ENCODE data around the gene CPXM1. TPM values are rescaled to one million over a fixed set of nuclear protein-coding genes. Genes with fewer than 3 reads are reported as not detected.
"Not testable (repeated sequence)": the region's sequence is repeated elsewhere in the genome, so short reads cannot be mapped to it uniquely, and the experiment has no call there.

Gene CPXM1
- polyA plus RNA-seq, 3 donors, result 206 to 281 (median 225) TPM

GRCh38 chr20:2809690-2810089 is 9.3 kb upstream of the CPXM1 start:
- no peak for DNase-seq (ENCODE audit: extremely low read depth in 1 of 11, low read depth in 9 of 11, low spot score in 4 of 11)

- not testable (repeated sequence) for DNase-seq (ENCODE audit: extremely low read depth in 1 of 11, low read depth in 9 of 11, low spot score in 4 of 11)
These were observed 7.5 kb upstream of the CPXM1 start for GRCh38 chr20:2807929-2808328.

GRCh38 chr20:2807019-2807418 is 6.6 kb upstream of the CPXM1 start:
- DNase-seq (ENCODE audit: extremely low read depth in 1 of 11, low read depth in 9 of 11, low spot score in 4 of 11), result no peak

DNA sequence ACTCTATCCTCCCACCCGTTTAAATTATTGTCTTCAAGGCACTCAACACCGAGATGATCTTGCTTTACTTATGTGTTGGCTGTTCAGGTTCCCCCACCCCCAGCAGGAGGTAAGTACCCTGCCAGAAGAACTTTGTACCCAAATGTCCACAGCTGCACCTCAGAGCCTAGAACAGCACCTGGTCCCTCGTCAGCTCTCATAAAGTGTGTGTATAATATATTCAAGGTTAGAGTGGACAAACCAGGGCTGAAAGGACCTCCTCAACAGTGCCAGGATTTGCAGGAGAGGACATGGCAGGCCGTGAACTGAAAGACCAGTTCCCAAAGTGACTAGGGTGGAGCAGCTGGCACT is 5.9 kb upstream of the CPXM1 start:
- no peak for DNase-seq (ENCODE audit: extremely low read depth in 1 of 11, low read depth in 9 of 11, low spot score in 4 of 11)

GRCh38 chr20:2805689-2806350 is 5.4 kb upstream of the CPXM1 start:
- peak in 2 of 11 donors; percentile 59 to 67 for DNase-seq (ENCODE audit: extremely low read depth in 1 of 11, low read depth in 9 of 11, low spot score in 4 of 11)

- DNase-seq (ENCODE audit: extremely low read depth in 1 of 11, low read depth in 9 of 11, low spot score in 4 of 11), result no peak
These were observed 4.6 kb upstream of the CPXM1 start for GRCh38 chr20:2804852-2805688.

GRCh38 chr20:2804041-2804828 is 3.8 kb upstream of the CPXM1 start:
- DNase-seq (ENCODE audit: extremely low read depth in 1 of 11, low read depth in 9 of 11, low spot score in 4 of 11), result no peak

DNA sequence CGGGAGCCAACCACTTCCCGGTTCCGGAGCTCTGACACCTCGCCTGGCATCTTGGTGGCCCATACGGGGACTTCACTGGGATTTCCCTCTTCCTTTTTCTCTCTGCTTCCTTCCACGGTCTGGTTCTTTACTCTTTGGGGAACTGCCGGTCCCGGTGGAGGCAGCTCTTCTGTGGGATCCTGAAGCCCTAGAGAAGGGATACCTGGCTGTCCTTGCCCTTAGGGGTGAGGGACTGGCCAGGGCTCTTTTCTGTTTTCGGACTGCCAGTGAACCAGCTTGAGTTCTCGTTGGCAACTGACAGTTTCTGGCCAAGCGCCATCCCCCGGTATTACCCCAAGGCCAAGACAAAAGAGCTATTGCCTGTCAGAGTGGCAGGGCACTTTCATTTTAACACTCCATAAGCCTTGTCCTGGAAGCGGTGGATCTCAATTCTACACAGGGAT is 880 bp upstream of the CPXM1 start:
- no peak for DNase-seq (ENCODE audit: extremely low read depth in 1 of 11, low read depth in 9 of 11, low spot score in 4 of 11)

- no peak for DNase-seq (ENCODE audit: extremely low read depth in 1 of 11, low read depth in 9 of 11, low spot score in 4 of 11)
These were observed 523 bp downstream of the CPXM1 start for GRCh38 chr20:2799688-2800520.

DNA sequence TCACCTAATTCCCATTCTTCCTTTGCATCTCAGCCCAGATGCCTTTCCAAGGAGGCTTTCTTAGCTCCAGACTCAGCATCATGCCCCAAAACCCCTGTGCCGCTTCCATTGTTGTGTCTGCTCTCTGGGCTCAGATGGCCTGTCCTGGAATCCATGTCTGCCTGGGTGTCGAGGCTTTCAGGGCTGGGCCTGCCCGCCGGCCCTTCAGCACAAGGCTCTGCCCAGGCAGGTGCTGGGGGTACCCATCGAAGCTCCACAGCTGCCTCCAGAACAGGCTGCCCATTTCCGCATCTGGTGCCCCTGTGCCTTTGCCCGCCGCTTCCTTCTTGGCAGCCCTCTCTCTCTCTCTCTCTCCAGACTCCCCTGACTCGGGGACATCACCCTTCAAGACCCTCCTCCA is 1.2 kb downstream of the CPXM1 start:
- no peak for DNase-seq (ENCODE audit: extremely low read depth in 1 of 11, low read depth in 9 of 11, low spot score in 4 of 11)

GRCh38 chr20:2798814-2799213 is 1.6 kb downstream of the CPXM1 start:
- peak in 1 of 11 donors; percentile 47 for DNase-seq (ENCODE audit: extremely low read depth in 1 of 11, low read depth in 9 of 11, low spot score in 4 of 11)

- DNase-seq (ENCODE audit: extremely low read depth in 1 of 11, low read depth in 9 of 11, low spot score in 4 of 11), result no peak
These were observed 2.2 kb downstream of the CPXM1 start for GRCh38 chr20:2798095-2798805.

DNA sequence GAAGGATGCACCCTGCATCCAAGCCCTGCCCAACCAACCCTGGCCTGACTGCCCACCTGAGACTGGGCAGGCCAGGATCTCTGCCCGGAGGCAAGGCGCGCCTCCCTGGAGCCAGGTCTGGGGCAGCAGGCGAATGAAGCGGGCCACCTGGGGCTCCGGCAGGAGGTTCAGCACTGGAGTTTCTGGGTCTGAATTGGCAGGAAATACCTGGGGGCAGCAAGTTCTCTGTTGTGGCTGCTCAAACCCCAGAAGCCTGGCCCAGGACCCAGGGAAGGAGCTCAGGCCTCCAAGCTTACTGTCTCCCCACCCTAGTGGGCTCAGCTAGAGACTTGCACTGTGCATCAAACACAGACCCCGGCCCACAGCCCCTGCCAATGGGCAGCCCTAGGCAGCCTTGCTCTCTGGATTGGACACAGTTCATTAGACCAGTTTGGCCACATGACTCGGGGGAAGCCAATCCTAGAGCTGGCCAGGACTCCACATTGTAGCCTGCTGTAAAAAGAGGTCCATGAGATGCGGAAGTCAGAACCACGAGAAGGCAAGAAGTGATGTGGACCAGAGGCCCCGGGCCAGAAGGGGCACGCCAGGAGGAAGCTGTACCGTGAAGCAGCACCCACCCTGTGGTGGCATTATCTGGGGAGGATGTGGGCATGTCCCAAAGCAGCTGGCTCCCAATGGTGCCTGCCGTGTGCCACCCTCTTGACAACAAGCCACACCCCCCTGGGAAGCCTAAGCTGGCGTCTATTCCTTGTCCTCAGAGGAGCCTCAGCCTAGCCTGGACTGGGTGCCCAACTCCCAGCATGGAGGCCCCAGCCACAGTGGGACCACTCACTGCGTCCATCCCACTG is 3.1 kb downstream of the CPXM1 start:
- no peak for DNase-seq (ENCODE audit: extremely low read depth in 1 of 11, low read depth in 9 of 11, low spot score in 4 of 11)

DNA sequence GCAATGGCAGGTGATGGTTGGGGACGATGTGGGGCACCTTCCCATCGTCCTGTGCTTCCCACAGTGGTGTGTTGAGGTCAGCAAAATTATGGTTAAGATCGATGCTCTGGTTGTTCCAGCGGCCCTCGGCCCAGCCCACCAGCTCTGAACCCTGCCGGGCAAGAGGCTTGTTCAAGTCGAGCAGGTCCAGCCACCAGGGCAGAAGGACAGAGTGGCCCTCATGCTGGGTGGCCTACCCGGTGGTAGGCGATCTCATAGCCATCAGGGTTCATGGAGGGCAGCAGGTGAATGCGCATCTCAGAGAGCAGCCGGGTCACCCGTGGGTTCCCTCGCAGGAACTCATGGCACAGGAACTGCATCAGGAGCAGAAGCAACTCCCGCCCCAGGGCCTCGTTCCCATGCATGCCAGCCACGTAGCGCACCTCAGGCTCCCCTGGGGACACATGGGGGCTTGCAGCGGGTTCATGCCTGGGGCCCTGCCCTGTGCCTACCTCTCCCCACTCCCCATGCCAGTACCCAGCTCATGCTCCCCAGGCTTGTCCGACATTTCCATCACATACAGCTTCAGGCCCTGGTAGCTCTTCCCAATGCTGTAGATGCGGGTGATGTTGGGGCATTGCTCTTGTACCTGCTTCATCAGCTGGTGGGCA is 4.3 kb downstream of the CPXM1 start:
- DNase-seq (ENCODE audit: extremely low read depth in 1 of 11, low read depth in 9 of 11, low spot score in 4 of 11), result no peak

DNA sequence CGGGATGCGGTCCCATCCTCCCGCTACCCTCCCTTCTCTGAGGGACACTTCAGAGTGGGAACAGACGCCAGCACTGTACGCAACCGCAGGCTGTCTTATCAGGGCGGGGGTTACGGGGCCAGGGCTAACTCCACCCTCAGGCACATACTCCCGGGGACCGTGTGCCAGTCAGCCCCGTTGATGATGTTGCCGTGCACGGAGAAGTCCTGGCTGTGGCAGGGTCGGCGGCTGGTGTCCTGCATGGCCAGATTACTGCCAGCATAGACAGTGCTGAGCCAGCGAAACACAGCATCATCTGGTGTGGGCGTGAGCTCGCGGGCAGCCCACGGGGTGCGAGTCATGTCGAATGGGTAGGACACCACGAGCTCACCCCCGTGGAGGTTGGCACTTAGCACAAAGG is 5.0 kb downstream of the CPXM1 start:
- no peak for DNase-seq (ENCODE audit: extremely low read depth in 1 of 11, low read depth in 9 of 11, low spot score in 4 of 11)

GRCh38 chr20:2794866-2795447 is 5.5 kb downstream of the CPXM1 start:
- no peak for DNase-seq (ENCODE audit: extremely low read depth in 1 of 11, low read depth in 9 of 11, low spot score in 4 of 11)

Measured in renal cortex interstitium (tissue), 11 donors.